ENCODE results near the gene DACH1.

DACH1 gene

DNA sequence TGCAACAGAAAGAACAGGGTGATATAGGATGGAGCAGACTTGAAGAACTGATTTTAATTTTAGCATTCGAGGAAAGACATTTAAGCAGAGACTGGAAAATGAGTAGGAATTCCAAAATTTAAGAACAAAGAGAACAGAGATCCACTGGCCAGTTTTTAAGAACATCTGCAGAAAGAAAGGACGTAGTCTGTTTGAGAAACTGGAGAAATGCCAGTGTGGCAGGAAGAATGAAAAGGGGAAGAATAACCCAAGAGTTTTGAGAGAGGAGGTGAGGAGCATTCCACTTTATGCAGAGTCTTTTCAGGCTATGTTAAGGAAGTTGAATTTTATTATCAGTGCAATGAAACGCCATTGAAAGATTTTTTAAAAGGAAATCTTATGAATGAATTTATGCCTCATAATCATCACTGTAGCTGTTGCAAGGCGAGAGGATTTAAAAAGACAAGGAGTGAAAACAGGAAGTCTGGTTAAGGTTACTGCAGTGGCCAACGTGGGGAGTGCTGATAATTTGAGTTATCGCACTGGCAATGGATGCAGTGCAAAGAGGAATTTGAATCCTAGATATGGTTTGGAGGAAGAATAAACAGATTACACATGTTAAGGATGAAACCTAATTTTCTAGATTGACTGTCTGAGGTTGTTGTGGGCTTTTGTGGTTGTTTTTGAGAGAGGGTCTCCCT, 253.8 kb downstream of the DACH1 start:
- no peaks in the 10 kb centered on the region for H3K9me3 ChIP-seq (ENCODE audit: insufficient read depth, low read length)
- no peaks in the 10 kb centered on the region for H4K20me1 ChIP-seq (ENCODE audit: insufficient read depth, low read length)
- H3K27ac ChIP-seq (ENCODE audit: low read length), result no peak overlapping the region
- TF ChIP-seq EZH2phosphoT487 (IDR thresholded peaks at IDR 0.05; ENCODE audit: low read depth), result no peak
- TF ChIP-seq, protein P1, sequence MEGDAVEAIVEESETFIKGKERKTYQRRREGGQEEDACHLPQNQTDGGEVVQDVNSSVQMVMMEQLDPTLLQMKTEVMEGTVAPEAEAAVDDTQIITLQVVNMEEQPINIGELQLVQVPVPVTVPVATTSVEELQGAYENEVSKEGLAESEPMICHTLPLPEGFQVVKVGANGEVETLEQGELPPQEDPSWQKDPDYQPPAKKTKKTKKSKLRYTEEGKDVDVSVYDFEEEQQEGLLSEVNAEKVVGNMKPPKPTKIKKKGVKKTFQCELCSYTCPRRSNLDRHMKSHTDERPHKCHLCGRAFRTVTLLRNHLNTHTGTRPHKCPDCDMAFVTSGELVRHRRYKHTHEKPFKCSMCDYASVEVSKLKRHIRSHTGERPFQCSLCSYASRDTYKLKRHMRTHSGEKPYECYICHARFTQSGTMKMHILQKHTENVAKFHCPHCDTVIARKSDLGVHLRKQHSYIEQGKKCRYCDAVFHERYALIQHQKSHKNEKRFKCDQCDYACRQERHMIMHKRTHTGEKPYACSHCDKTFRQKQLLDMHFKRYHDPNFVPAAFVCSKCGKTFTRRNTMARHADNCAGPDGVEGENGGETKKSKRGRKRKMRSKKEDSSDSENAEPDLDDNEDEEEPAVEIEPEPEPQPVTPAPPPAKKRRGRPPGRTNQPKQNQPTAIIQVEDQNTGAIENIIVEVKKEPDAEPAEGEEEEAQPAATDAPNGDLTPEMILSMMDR (IDR thresholded peaks at IDR 0.05; ENCODE audit: low read depth, low read length), result no peak
- no peak overlapping the region for H3K9ac ChIP-seq (ENCODE audit: low read length)
- H3K36me3 ChIP-seq (replicated peaks; ENCODE audit: low read depth, low read length), result no peaks in the 10 kb centered on the region
- 0 out of 2 replicates have a peak overlapping the region, but pooled peaks have one; percentile 2 for H3K4me2 ChIP-seq (ENCODE audit: low read length)
- H3K4me1 ChIP-seq (ENCODE audit: low read length), result peaks cover 28% of the 10 kb centered on the region
- peak overlapping the region; percentile 30; the same call in 1 of the 2 replicates for H2AFZ ChIP-seq (ENCODE audit: low read depth, low read length)
- H3K79me2 ChIP-seq (ENCODE audit: low read length), result no peaks in the 10 kb centered on the region
- no peaks in the 10 kb centered on the region for H3K27me3 ChIP-seq (ENCODE audit: low read depth, low read length)
- H3K4me3 ChIP-seq (ENCODE audit: low read length), result no peak overlapping the region

DNA sequence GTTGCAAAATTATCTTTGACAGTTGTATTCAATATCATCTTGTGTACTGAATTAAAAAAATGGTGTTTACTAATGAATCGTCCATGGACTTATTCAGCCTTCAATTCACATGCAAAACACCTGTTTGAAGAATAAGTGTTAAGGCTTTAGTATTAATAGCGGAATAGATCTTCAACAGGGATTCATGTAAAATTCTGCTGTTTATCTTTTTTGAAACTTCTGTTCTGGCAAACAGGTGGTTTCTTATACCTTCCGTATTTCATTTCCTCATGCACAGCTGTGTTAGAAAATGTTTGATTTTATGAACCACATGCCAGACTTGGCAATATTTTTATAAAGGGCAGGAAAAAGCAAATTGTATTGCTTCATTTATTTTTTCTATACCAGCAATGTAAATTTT, 255.7 kb downstream of the DACH1 start:
- H3K9me3 ChIP-seq (ENCODE audit: insufficient read depth, low read length), result no peaks in the 10 kb centered on the region
- H4K20me1 ChIP-seq (ENCODE audit: insufficient read depth, low read length), result no peaks in the 10 kb centered on the region
- H2AFZ ChIP-seq (ENCODE audit: low read depth, low read length), result peak overlapping the region; percentile 16
- peak overlapping the region; percentile 41 for H3K27ac ChIP-seq (ENCODE audit: low read length)
- H3K27me3 ChIP-seq (ENCODE audit: low read depth, low read length), result no peaks in the 10 kb centered on the region
- H3K79me2 ChIP-seq (ENCODE audit: low read length), result no peaks in the 10 kb centered on the region
- TF ChIP-seq, protein P1 (IDR thresholded peaks at IDR 0.05; ENCODE audit: low read depth, low read length), result no peak
- no peak for TF ChIP-seq EZH2phosphoT487 (IDR thresholded peaks at IDR 0.05; ENCODE audit: low read depth)
- H3K4me3 ChIP-seq (ENCODE audit: low read length), result peak overlapping the region; percentile 61
- H3K4me1 ChIP-seq (ENCODE audit: low read length), result peaks cover 28% of the 10 kb centered on the region
- peak overlapping the region; percentile 71 for H3K4me2 ChIP-seq (ENCODE audit: low read length)
- H3K9ac ChIP-seq (ENCODE audit: low read length), result peak overlapping the region; percentile 7
- H3K36me3 ChIP-seq (replicated peaks; ENCODE audit: low read depth, low read length), result no peaks in the 10 kb centered on the region

DNA sequence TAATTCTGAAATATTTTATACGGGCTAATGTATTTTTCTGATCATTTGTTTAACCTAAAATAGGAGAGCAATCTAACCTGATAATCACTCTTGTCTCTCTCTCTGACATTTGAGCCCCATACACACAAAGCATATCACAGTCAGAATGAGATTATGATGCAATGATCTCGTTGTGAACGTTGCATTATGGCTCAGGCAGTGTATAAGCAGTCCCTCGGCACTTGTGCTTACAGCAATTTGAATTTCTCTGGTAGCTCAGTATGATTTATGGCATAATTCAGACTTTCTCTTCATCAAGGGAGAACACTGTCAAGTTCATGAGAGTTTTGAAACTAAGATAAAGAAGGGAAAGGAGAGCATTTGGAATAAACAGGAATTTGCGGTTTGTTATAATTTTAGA, 256.1 kb downstream of the DACH1 start:
- peak overlapping the region; percentile 16 for H2AFZ ChIP-seq (ENCODE audit: low read depth, low read length)
- H3K4me2 ChIP-seq (ENCODE audit: low read length), result peak overlapping the region; percentile 71
- TF ChIP-seq EZH2phosphoT487 (IDR thresholded peaks at IDR 0.05; ENCODE audit: low read depth), result no peak
- TF ChIP-seq, protein P1 (IDR thresholded peaks at IDR 0.05; ENCODE audit: low read depth, low read length), result no peak
- no peaks in the 10 kb centered on the region for H3K9me3 ChIP-seq (ENCODE audit: insufficient read depth, low read length)
- no peaks in the 10 kb centered on the region for H3K79me2 ChIP-seq (ENCODE audit: low read length)
- H3K27ac ChIP-seq (ENCODE audit: low read length), result peak overlapping the region; percentile 41
- H3K9ac ChIP-seq (ENCODE audit: low read length), result peak overlapping the region; percentile 7
- no peaks in the 10 kb centered on the region for H4K20me1 ChIP-seq (ENCODE audit: insufficient read depth, low read length)
- H3K36me3 ChIP-seq (replicated peaks; ENCODE audit: low read depth, low read length), result no peaks in the 10 kb centered on the region
- H3K4me3 ChIP-seq (ENCODE audit: low read length), result peak overlapping the region; percentile 61
- no peaks in the 10 kb centered on the region for H3K27me3 ChIP-seq (ENCODE audit: low read depth, low read length)
- H3K4me1 ChIP-seq (ENCODE audit: low read length), result peaks cover 28% of the 10 kb centered on the region

DNA sequence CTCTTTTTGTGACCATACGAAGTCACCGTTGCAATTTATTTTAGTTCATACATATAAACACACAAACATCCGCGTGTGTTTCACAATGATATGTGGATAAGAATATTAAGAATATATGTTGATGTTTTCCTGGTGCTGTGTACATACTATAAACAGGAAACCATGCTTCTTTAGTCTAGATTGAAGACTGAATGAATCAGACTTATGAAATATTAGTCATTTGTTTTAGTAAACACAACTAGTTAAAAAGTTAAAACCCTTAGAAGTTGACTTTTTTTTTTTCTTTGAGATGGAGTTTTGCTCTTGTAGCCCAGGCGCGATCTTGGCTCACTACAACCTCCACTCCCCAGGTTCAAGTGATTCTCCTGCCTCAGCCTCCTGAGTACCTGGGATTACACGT, 257.7 kb downstream of the DACH1 start:
- no peak overlapping the region for H3K27ac ChIP-seq (ENCODE audit: low read length)
- no peak overlapping the region for H2AFZ ChIP-seq (ENCODE audit: low read depth, low read length)
- no peak overlapping the region for H3K4me2 ChIP-seq (ENCODE audit: low read length)
- no peaks in the 10 kb centered on the region for H3K79me2 ChIP-seq (ENCODE audit: low read length)
- no peak for TF ChIP-seq EZH2phosphoT487 (IDR thresholded peaks at IDR 0.05; ENCODE audit: low read depth)
- TF ChIP-seq, protein P1 (IDR thresholded peaks at IDR 0.05; ENCODE audit: low read depth, low read length), result no peak
- H3K9me3 ChIP-seq (ENCODE audit: insufficient read depth, low read length), result no peaks in the 10 kb centered on the region
- no peaks in the 10 kb centered on the region for H4K20me1 ChIP-seq (ENCODE audit: insufficient read depth, low read length)
- H3K27me3 ChIP-seq (ENCODE audit: low read depth, low read length), result no peaks in the 10 kb centered on the region
- H3K4me1 ChIP-seq (ENCODE audit: low read length), result peaks cover 28% of the 10 kb centered on the region
- H3K4me3 ChIP-seq (ENCODE audit: low read length), result no peak overlapping the region
- no peaks in the 10 kb centered on the region for H3K36me3 ChIP-seq (replicated peaks; ENCODE audit: low read depth, low read length)
- no peak overlapping the region for H3K9ac ChIP-seq (ENCODE audit: low read length)
